Breast epithelium (tissue), 4 donors: ENCODE data around the gene EDC3. TPM values are rescaled to one million over a fixed set of nuclear protein-coding genes. Genes with fewer than 3 reads are reported as not detected.

Source experiments
- DNase-seq, 2 donors: peaks; one replicate each; pipeline ENCODE4 v3.0.0-alpha.2; 2019; ENCODE audit warnings: low spot score in 2 of 2
- H3K27ac ChIP-seq, 2 donors: fragments of 200-600 bp; sonication (generic) in 1 of 2; one replicate each; pipeline ENCODE4 v1.5.1; 2016 to 2019; ENCODE audit warnings: mild to moderate bottlenecking in 1 of 2
- H3K27me3 ChIP-seq, 2 donors: fragments of 200-600 bp; sonication (generic) in 1 of 2; one replicate each; pipeline versions ENCODE4 v1.5.1 to v1.6.0; 2017 to 2019; ENCODE audit warnings: control low read depth in 1 of 2, mild to moderate bottlenecking in 1 of 2
- H3K36me3 ChIP-seq: fragments of 200-600 bp; one replicate; pipeline ENCODE4 v1.5.1; 2019
- H3K4me1 ChIP-seq, 2 donors: fragments of 200-600 bp; sonication (generic); one replicate each; pipeline ENCODE4 v1.5.1; 2016 to 2019; ENCODE audit warnings: control low read depth in 1 of 2
- H3K4me3 ChIP-seq, 3 donors: fragments of 200-600 bp; sonication (generic); 1 replicate in 2 of 3; 2 replicates in 1 of 3; pipeline ENCODE4 v1.5.1; 2016 to 2019; ENCODE audit warnings: mild to moderate bottlenecking in 3 of 3, moderate library complexity in 2 of 3
- H3K9me3 ChIP-seq, 2 donors: fragments of 200-600 bp; sonication (generic) in 1 of 2; one replicate each; pipeline ENCODE4 v1.5.1; 2016 to 2019; ENCODE audit warnings: control low read depth in 1 of 2
- CTCF ChIP-seq, 3 donors: fragments of 450-650 bp; IDR thresholded peaks; one replicate each; pipeline ENCODE4 v1.5.1; 2016 to 2017; ENCODE audit warnings: antibody characterized with exemption in 3 of 3, mild to moderate bottlenecking in 3 of 3, moderate library complexity in 3 of 3
- POLR2A ChIP-seq: fragments of 450-650 bp; IDR thresholded peaks from one replicate; pipeline ENCODE4 v1.6.1; 2016; ENCODE audit warnings: antibody characterized with exemption, mild to moderate bottlenecking, moderate library complexity
- POLR2AphosphoS5 ChIP-seq, 3 donors: sonication (generic); formaldehyde crosslinking; IDR thresholded peaks; one replicate each; pipeline ENCODE4 v1.6.1; 2017; ENCODE audit warnings: antibody characterized with exemption in 3 of 3
- intact Hi-C: fragments of 100-400 bp; cut with DNase I; formaldehyde crosslinking; loops from one replicate; pipeline ENCODE4 v1.15.1; 2023; ENCODE audit warnings: low total_unique reads
- total RNA-seq, 3 donors: library from RNA; depleted of rRNA; stranded (reverse); fragments of >200 nt; gene quantifications; one replicate each; pipeline ENCODE4 v1.1.0, GENCODE V29; 2016

Gene EDC3
- total RNA-seq, 3 donors from 2014 or later, result 13.8 to 21.7 (median 20.3) TPM

DNA sequence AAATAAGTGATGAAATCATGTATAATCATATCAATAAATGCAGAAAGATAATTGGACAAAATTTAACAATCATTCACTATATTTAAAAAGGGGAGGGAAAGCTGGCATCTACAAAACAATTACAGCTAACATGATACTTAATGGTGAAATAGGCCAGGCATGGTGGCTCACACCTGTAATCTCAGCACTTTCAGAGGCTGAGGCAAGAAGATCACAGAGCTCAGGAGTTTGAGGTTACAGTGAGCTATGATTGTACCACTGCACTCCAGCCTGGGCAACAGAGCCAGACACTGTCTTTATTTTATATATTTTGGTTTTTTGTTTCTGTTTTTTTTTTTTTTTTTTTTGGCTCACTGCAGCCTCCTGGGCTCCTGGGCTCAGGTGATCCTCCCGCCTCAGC, 12.1 kb downstream of the EDC3 start:
- DNase-seq, result no peak
- TF ChIP-seq POLR2A, result no peak
- TF ChIP-seq POLR2AphosphoS5 (IDR thresholded peaks at IDR 0.05), result no peak
- no peak for TF ChIP-seq CTCF (IDR thresholded peaks at IDR 0.05)
- intact Hi-C loops, result no loop called here
- H3K4me1 ChIP-seq, result no peaks in the 10 kb centered on the region
- no peak overlapping the region for H3K27ac ChIP-seq
- H3K4me3 ChIP-seq, result no peak overlapping the region
- no peaks in the 10 kb centered on the region for H3K9me3 ChIP-seq
- H3K36me3 ChIP-seq, result no peaks in the 10 kb centered on the region
- H3K27me3 ChIP-seq, result no peaks in the 10 kb centered on the region

DNA sequence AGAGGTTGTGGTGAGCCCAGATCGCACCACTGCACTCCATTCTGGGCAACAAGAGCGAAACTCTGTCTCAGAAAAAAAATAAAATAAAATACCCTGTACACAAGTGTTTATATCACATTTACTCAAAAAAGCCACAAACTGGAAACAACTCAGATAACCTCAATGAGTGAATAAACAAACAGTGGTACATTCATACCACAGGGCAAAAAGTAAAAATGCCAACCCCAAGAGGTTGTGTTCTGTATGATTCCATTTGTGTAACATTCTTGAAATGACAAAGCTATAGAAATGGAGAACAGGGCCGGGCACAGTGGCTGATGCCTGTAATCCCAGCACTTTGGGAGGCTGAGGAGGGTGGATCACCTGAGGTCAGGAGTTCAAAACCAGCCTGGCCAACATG, 12.9 kb downstream of the EDC3 start:
- Histone ChIP-seq H3K27me3 (no peaks in the 10 kb centered on the region), H3K36me3 (no peaks in the 10 kb centered on the region), H3K27ac (no peak overlapping the region), H3K4me3 (no peak overlapping the region), H3K4me1 (no peaks in the 10 kb centered on the region), H3K9me3 (no peaks in the 10 kb centered on the region)
- DNase-seq, result no peak
- intact Hi-C loops, result no loop called here
- TF ChIP-seq POLR2A (no peak), CTCF (IDR thresholded peaks at IDR 0.05) (no peak), POLR2AphosphoS5 (IDR thresholded peaks at IDR 0.05) (no peak)

- no peak overlapping the region for H3K27ac ChIP-seq
- no peaks in the 10 kb centered on the region for H3K27me3 ChIP-seq
- H3K36me3 ChIP-seq, result no peaks in the 10 kb centered on the region
- DNase-seq, result no peak
- H3K4me1 ChIP-seq, result no peaks in the 10 kb centered on the region
- no peaks in the 10 kb centered on the region for H3K9me3 ChIP-seq
- intact Hi-C loops, result no loop called here
- no peak for TF ChIP-seq CTCF (IDR thresholded peaks at IDR 0.05)
- no peak for TF ChIP-seq POLR2AphosphoS5 (IDR thresholded peaks at IDR 0.05)
- no peak for TF ChIP-seq POLR2A
- no peak overlapping the region for H3K4me3 ChIP-seq
These were observed 15.4 kb downstream of the EDC3 start for GRCh38 chr15:74680456-74680855.

GRCh38 chr15:74676801-74677200, 19.0 kb downstream of the EDC3 start:
- Histone ChIP-seq H3K4me1 (no peaks in the 10 kb centered on the region), H3K27me3 (no peaks in the 10 kb centered on the region), H3K9me3 (no peaks in the 10 kb centered on the region), H3K4me3 (no peak overlapping the region), H3K27ac (no peak overlapping the region), H3K36me3 (no peaks in the 10 kb centered on the region)
- TF ChIP-seq POLR2AphosphoS5 (IDR thresholded peaks at IDR 0.05) (no peak), CTCF (IDR thresholded peaks at IDR 0.05) (no peak), POLR2A (no peak)
- intact Hi-C loops, result no loop called here
- DNase-seq, result no peak

DNA sequence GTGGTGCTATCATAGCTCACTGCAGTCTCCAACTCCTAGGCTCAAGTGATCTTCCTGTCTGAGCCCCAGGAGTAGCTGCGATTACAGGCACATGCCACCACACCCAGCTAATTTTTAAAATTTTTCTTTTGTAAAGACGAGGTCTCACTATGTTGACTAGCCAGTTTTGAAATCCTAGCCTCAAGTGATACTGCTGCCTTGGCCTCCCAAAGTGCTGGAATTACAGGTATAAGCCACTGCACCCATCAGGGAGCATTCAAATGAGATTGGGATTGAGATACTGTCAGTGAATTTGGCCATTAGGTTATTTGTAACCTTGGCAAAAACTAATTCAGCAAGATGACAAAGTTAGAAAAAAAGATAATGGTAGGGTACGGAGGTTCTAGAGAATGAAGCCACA, 21.7 kb downstream of the EDC3 start:
- no peak for DNase-seq
- Histone ChIP-seq H3K27ac (no peak overlapping the region), H3K4me3 (no peak overlapping the region), H3K9me3 (no peaks in the 10 kb centered on the region), H3K27me3 (no peaks in the 10 kb centered on the region), H3K36me3 (no peaks in the 10 kb centered on the region), H3K4me1 (no peaks in the 10 kb centered on the region)
- TF ChIP-seq CTCF (IDR thresholded peaks at IDR 0.05) (no peak), POLR2AphosphoS5 (IDR thresholded peaks at IDR 0.05) (no peak), POLR2A (no peak)
- intact Hi-C loops, result no loop called here
